LNCaP clone FGC (cell line): ENCODE measurements around the gene SMIM15.
A peak's percentile ranks its signal among the peaks of the same experiment; 100 is the strongest.

Experiments used
- DNase-seq: peaks from one replicate; pipeline ENCODE4 v3.0.0-alpha.2; 2011; ENCODE audit warnings: low read depth
- H3K4me3 ChIP-seq: 2 replicates; pipeline ENCODE4 v1.5.1; 2011; ENCODE audit warnings: mild to moderate bottlenecking, low read depth, low read length, control low read depth
- TF ChIP-seq, protein P1 (sequence below): IDR thresholded peaks from 2 replicates; pipeline ENCODE4 v1.5.1; 2012; ENCODE audit warnings: mild to moderate bottlenecking; ENCODE audit not compliant: control insufficient read depth, insufficient read depth; ENCODE audit errors: extremely low read depth

The SMIM15 gene

DNA sequence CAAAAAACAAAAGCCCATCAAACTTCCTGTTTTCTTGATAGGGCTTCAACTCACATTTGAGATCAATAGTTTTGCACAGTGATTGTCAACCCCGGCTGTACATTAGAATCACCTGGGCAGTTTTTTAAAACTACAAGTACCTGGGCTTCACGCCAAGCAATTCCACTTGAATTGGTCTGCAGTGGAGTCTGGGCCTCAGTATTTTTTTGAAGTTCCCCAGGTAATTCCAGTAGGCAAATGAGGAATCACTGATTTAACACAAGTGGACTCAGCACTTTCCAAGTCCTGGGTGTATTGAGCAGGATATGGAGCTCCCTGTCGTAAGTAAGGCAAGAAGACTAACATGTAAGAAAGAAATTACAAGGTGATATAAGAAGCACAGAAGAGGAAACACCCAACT lies 14.8 kb upstream of the SMIM15 start:
- no peak overlapping the region for H3K4me3 ChIP-seq
- TF ChIP-seq, protein P1, sequence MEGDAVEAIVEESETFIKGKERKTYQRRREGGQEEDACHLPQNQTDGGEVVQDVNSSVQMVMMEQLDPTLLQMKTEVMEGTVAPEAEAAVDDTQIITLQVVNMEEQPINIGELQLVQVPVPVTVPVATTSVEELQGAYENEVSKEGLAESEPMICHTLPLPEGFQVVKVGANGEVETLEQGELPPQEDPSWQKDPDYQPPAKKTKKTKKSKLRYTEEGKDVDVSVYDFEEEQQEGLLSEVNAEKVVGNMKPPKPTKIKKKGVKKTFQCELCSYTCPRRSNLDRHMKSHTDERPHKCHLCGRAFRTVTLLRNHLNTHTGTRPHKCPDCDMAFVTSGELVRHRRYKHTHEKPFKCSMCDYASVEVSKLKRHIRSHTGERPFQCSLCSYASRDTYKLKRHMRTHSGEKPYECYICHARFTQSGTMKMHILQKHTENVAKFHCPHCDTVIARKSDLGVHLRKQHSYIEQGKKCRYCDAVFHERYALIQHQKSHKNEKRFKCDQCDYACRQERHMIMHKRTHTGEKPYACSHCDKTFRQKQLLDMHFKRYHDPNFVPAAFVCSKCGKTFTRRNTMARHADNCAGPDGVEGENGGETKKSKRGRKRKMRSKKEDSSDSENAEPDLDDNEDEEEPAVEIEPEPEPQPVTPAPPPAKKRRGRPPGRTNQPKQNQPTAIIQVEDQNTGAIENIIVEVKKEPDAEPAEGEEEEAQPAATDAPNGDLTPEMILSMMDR = no peak
- DNase-seq = no peak

DNA sequence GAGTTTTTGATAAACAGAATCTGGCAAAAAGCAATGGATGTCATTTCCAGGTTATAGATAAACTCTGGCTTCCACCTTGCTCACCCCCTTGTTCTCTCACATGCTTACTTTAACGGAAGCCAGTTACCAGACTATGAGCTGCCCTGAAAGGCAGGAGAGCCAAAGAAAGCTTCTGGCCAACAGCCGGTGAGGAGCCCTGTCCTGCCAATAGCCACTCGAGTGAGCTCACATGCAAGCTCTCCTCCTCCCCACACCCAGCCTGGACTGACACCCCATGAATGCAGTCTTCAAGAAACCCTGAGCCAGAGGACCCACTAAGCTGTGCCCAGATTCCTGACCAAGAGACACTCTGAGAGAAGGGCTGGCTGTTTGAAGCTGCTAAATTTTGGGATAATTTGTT lies 14.4 kb upstream of the SMIM15 start:
- TF ChIP-seq, protein P1 = no peak
- no peak for DNase-seq
- no peak overlapping the region for H3K4me3 ChIP-seq

DNA sequence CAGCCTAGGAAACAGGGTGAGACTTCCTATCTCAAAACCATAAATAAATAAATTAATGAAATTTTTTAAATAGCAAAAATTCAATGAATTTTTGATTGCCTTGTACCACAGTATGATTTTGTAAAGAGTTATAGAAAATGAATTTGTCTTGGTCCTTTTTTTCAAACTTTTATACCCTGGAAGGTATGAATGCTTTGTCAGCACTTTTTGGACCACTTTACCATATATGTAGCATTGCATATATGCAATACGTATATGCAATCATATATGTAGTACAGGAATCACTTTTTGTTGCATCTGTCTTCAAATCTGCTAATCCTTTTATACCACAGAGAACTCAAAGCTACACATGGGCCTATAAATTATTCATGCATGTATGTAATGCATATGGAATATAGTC lies 9.2 kb upstream of the SMIM15 start:
- no peak for DNase-seq
- no peak overlapping the region for H3K4me3 ChIP-seq
- TF ChIP-seq, protein P1 = no peak

DNA sequence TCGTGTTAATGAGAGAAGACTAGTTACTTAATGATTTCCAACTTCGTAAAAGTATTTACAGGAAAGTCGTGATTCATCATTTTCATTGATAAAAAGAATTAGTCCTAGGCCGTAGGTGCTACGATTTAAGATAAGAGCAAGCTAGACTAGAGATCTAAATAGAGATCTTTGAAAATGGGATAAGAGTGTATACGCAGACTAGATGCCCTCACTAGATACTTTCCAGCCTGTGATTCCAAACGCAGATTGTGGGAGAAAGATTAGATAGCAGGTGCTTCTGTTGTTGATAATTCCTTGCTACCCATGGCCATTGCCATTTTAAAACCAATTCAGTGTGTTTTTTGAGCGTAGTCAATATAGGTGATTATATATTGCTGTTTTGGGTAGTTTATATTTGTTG lies 6.7 kb upstream of the SMIM15 start:
- no peak for DNase-seq
- no peak overlapping the region for H3K4me3 ChIP-seq
- TF ChIP-seq, protein P1 = no peak

DNA sequence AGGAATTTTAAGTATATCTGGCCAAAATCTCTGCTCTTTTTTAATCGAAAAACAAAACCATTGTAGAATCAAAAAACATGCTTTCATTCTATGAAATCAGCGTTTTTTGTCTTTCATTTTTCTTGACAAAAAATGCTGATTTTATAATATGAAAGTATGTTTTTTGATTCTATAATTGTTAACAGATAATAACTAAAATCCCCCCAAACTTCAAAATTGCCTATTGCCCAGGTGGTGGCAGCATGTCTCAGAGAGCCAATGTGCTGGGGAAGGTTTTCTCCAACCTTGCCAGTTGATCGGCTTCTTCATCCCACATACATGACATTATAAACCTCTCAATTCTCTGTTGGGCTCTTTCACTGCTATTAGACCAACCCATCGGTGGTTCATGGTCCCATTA lies 5.1 kb upstream of the SMIM15 start:
- DNase-seq = no peak
- TF ChIP-seq, protein P1 = peak; percentile 52

DNA sequence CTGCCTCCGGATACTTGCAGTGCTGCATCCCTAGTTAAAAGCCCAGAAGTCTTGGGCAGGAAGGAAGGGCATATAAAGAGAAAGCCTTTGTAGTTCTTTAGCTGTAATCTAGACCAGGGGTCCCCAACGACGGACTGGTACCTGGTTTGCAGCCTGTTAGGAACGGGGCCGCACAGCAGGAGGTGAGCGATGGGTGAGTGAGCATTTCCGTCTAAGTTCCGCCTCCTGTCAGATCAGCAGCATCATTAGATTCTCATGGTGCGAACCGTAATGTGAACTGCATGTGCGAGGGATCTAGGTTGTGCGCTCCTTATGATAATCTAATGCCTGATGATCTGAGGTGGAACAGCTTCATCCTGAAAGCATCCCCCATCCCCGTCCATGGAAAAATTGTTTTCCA lies 1.6 kb upstream of the SMIM15 start:
- DNase-seq = no peak
- TF ChIP-seq, protein P1 = no peak
- peak overlapping the region; percentile 83 for H3K4me3 ChIP-seq

More for the DNA sequence above, 5.1 kb upstream of the SMIM15 start:
- H3K4me3 ChIP-seq = no peak overlapping the region

DNA sequence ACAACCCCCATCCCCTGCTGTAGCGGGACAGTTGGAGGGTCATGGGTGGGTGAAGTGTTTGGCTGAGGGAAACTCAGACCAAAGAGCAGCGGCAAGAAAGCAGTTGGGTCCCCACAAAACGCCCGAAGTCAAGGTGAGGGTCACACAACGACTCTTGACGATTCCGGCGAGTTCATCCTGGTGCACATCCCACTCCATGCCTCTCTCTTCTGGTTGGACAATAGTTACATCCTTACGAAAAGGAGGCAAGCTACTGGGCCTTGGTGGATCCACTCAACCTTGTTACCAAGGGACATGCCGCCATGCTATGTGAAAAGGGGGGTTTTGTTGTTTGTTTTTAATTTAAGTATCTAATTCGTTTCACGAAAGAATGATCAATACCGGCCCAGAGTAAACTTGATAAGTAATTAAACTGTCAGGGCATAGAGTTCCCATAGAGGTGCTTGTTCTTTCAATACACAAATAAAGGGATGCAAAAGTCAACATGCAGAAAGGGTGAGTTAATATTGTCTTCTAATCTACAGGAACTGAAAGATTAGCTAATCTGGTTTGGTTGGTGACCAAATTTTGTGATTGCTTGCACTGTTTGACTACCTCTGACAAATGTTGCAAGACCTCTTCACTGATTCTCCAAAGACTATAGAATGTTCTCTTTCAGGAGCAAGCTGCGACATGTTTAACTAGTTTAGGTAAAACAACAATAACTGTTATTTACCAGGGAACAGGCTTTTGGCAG lies 732 bp upstream of the SMIM15 start:
- TF ChIP-seq, protein P1 = no peak
- peak; percentile 74 for DNase-seq

More for the DNA sequence above, 732 bp upstream of the SMIM15 start:
- peak overlapping the region; percentile 83 for H3K4me3 ChIP-seq
